HepG2 (cell line): ENCODE results near the gene LSM10. TPM values are rescaled to one million over a fixed set of nuclear protein-coding genes. Genes with fewer than 3 reads are reported as not detected.

ENCODE experiments used
- ATAC-seq: fragments of 200-7000 bp; cut with Tn5 transposase; 3 replicates; pipeline ENCODE4 v1.9.1; 2020; ENCODE audit warnings: mild to moderate bottlenecking, moderate library complexity
- BruUV-seq: library from RNA; stranded (reverse); fragments of 400-500 nt; replicated peaks from 2 replicates; lab custom pipeline; 2021; lab: Mats Ljungman, UMichigan
- CTCF ChIA-PET: fragments of 300-600 bp; formaldehyde crosslinking; extraction: SDS; loops from one replicate; lab custom pipeline; 2021; ENCODE audit warnings: low total read pairs, inconsistent platforms, low intra/inter-chr PET ratio; lab: Yijun Ruan, JAX
- POLR2A ChIA-PET: fragments of 350-600 bp; sonication (Branson Sonifier 250); formaldehyde crosslinking; loops from one replicate; lab custom pipeline; 2020; ENCODE audit warnings: antibody characterized with exemption, inconsistent platforms; lab: Yijun Ruan, JAX
- DNase-seq: peaks from one replicate; pipeline ENCODE4 v3.0.0-alpha.2; 2015; ENCODE audit warnings: low spot score
- FAIRE-seq: peaks from 3 replicates; lab custom pipeline; 2011; peaks lifted over from hg19 to GRCh38; lab: Jason Lieb, UNC
- H2AFZ ChIP-seq: one replicate; pipeline ENCODE4 v1.6.1; 2011; ENCODE audit warnings: low read length, inconsistent platforms
- H3K27ac ChIP-seq: fragments of 300-600 bp; 3 replicates; pipeline ENCODE4 v1.8.0; 2011; ENCODE audit warnings: mixed run types, mild to moderate bottlenecking, mixed read lengths, low read length, inconsistent platforms; ENCODE audit not compliant: insufficient read depth; ENCODE audit errors: extremely low read length
- H3K27me3 ChIP-seq, 2 experiments: fragments of 200-600 bp in 1 of 2; 2 replicates in 1 of 2; 3 replicates in 1 of 2; pipeline versions ENCODE4 v1.6.0 to v1.8.0; 2011; ENCODE audit warnings: low read length in 2 of 2, mild to moderate bottlenecking in 2 of 2, moderate library complexity in 2 of 2, inconsistent platforms in 1 of 2; ENCODE audit not compliant: insufficient read depth in 2 of 2, control insufficient read depth in 1 of 2
- H3K36me3 ChIP-seq, 2 experiments: fragments of 200-600 bp in 1 of 2; replicated peaks in 1 of 2; 2 replicates in 1 of 2; 3 replicates in 1 of 2; pipeline versions ENCODE4 v1.5.1 to v1.8.0; 2011; ENCODE audit warnings: low read length in 2 of 2, inconsistent platforms in 1 of 2; ENCODE audit not compliant: insufficient read depth in 2 of 2, control insufficient read depth in 1 of 2
- H3K4me1 ChIP-seq: 2 replicates; pipeline ENCODE4 v1.5.1; 2012; ENCODE audit warnings: low read length, inconsistent platforms; ENCODE audit not compliant: insufficient read depth
- H3K4me2 ChIP-seq: 2 replicates; pipeline ENCODE4 v1.6.0; 2011; ENCODE audit warnings: low read depth, low read length, inconsistent platforms
- H3K4me3 ChIP-seq, 3 experiments: fragments of 200-600 bp in 1 of 3; sonication (generic), shearing (Covaris generic) in 1 of 3; replicated peaks in 1 of 3; 2 replicates each; pipeline ENCODE4 v1.5.1; 2011 to 2016; ENCODE audit warnings: low read length in 3 of 3, inconsistent platforms in 2 of 3, low read depth in 2 of 3, mild to moderate bottlenecking in 2 of 3, control low read depth in 1 of 3, mixed read lengths in 1 of 3; ENCODE audit not compliant: insufficient read depth in 1 of 3
- H3K79me2 ChIP-seq: one replicate; pipeline ENCODE4 v1.6.1; 2011; ENCODE audit warnings: low read length, inconsistent platforms; ENCODE audit not compliant: insufficient read depth
- H3K9ac ChIP-seq: 2 replicates; pipeline ENCODE4 v1.6.0; 2011; ENCODE audit warnings: mild to moderate bottlenecking, low read depth, low read length, inconsistent platforms; ENCODE audit not compliant: insufficient read depth
- H3K9me3 ChIP-seq: 2 replicates; pipeline ENCODE4 v1.5.1; 2012; ENCODE audit warnings: mild to moderate bottlenecking, low read length
- H4K20me1 ChIP-seq: 2 replicates; pipeline ENCODE4 v1.6.0; 2011; ENCODE audit warnings: inconsistent platforms, mild to moderate bottlenecking, low read length, moderate library complexity; ENCODE audit not compliant: insufficient read depth
- KLF15 ChIP-seq: sonication (generic); formaldehyde crosslinking; IDR thresholded peaks from 2 replicates; pipeline ENCODE4 v1.8.1; 2023; ENCODE audit warnings: borderline replicate concordance, mild to moderate bottlenecking, inconsistent platforms, missing genetic modification reagents, mixed read lengths
- RXRA ChIP-seq: sonication (generic); formaldehyde crosslinking; IDR thresholded peaks from 2 replicates; pipeline ENCODE4 v1.5.1; 2020; ENCODE audit warnings: missing genetic modification reagents
- SATB2 ChIP-seq: sonication (generic); formaldehyde crosslinking; IDR thresholded peaks from 2 replicates; pipeline ENCODE4 v1.5.0; 2020; ENCODE audit warnings: missing genetic modification reagents
- SNAPC2 ChIP-seq: sonication (generic); formaldehyde crosslinking; IDR thresholded peaks from 2 replicates; pipeline ENCODE4 v1.8.1; 2022; ENCODE audit warnings: mild to moderate bottlenecking, missing genetic modification reagents
- TRIM22 ChIP-seq: fragments of 450-650 bp; IDR thresholded peaks from 2 replicates; pipeline ENCODE4 v1.6.1; 2017
- ZMAT5 ChIP-seq: sonication (generic); formaldehyde crosslinking; IDR thresholded peaks from 2 replicates; pipeline ENCODE4 v1.5.0; 2020; ENCODE audit warnings: mild to moderate bottlenecking, low read depth, missing genetic modification reagents, borderline replicate concordance
- ZNF430 ChIP-seq: sonication (generic); formaldehyde crosslinking; IDR thresholded peaks from 2 replicates; pipeline ENCODE4 v1.9.0; 2021; ENCODE audit warnings: mild to moderate bottlenecking, missing genetic modification reagents
- ZNF550 ChIP-seq: sonication (generic); formaldehyde crosslinking; IDR thresholded peaks from 2 replicates; pipeline ENCODE4 v1.4.0; 2020; ENCODE audit warnings: mild to moderate bottlenecking, missing genetic modification reagents, borderline replicate concordance
- WGBS: methylation state at CpG from one replicate; pipeline ENCODE4 v1.1.6; 2017; ENCODE audit warnings: low lambda C conversion rate; 5-methylcytosine and 5-hydroxymethylcytosine counted together
- in situ Hi-C: cut with HindIII; loops from 2 replicates; pipeline ENCODE4 v1.10.0; 2017; ENCODE audit warnings: low pct_unique_long_range_greater_than_20kb; ENCODE audit not compliant: extremely low pct_ligation_motif_present
- intact Hi-C: fragments of 100-400 bp; cut with micrococcal nuclease; formaldehyde crosslinking; loops from one replicate; pipeline ENCODE4 v1.10.0; 2022; ENCODE audit not compliant: unreplicated experiment
- polyA plus RNA-seq, 8 experiments: library from polyadenylated mRNA; depleted of rRNA in 3 of 8; stranded (reverse) in 7 of 8; unstranded in 1 of 8; fragments of >200 nt; fragmentation: Illumina TruSeq in 4 of 8; extraction: Trizol in 4 of 8; gene quantifications; 2 replicates each; pipeline versions ENCODE4 v1.2.1 to v1.2.3, GENCODE V29; 2011 to 2016; ENCODE audit warnings: low read depth in 4 of 8, missing spikeins in 1 of 8, mixed read lengths in 1 of 8; ENCODE audit not compliant: insufficient read depth in 1 of 8
- total RNA-seq, 5 experiments: library from RNA; depleted of rRNA; stranded (reverse); fragments of >200 nt; fragmentation: Illumina TruSeq; extraction: Trizol; gene quantifications; 2 replicates each; pipeline ENCODE4 v1.2.3, GENCODE V29; 2016; ENCODE audit warnings: low read depth in 1 of 5
- TF ChIP-seq, protein P1 (sequence below): sonication (generic); formaldehyde crosslinking; IDR thresholded peaks from 2 replicates; pipeline ENCODE4 v1.5.0; 2020; ENCODE audit warnings: mild to moderate bottlenecking, missing genetic modification reagents, borderline replicate concordance

Gene LSM10
- total and polyA plus RNA-seq, 2 of the 13 experiments (the other 11 are each of a cell fraction or from before 2014, with no cell fraction given), result 14.0 to 52.0 TPM

DNA sequence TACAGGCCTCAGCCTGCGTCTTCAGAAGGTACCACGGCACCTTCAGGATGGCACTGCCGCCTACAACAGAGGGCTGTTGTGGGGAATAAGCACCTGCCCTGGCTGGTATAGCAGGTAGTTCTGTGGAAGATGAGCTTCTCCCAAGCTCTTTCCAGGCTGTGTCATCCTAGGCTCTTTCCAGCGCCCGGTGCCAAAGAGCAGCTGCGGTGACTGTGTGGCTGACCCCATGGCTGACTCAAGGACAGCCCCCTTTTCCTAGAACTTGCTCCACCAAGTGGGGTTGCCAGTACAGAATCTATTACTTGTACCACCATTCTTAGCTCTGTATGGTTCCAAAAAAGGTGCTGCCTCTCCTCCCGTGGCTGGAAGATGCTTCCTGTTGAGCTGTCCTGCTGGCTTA lies 52.4 kb downstream of the LSM10 start:
- ChIA-PET CTCF (no interaction called here), POLR2A (no interaction called here)
- Histone ChIP-seq H2AFZ (no peak overlapping the region), H3K27me3 (no peaks in the 10 kb centered on the region), H4K20me1 (no peaks in the 10 kb centered on the region), H3K9me3 (no peaks in the 10 kb centered on the region), H3K4me3 (no peak overlapping the region), H3K79me2 (no peaks in the 10 kb centered on the region), H3K4me1 (peaks cover 11% of the 10 kb centered on the region; the same call in 1 of the 2 replicates), H3K27ac (no peak overlapping the region), H3K36me3 (peaks cover 38 to 72% of the 10 kb centered on the region in 2 experiments), H3K4me2 (no peak overlapping the region), H3K9ac (no peak overlapping the region)
- in situ Hi-C loops, result no loop called here
- DNase-seq, result no peak
- 94% methylated on average over 3 of the region's 7 CpGs for WGBS
- no peak for ATAC-seq
- no TSS peak for BruUV-seq
- no peak for TF ChIP-seq SNAPC2
- TF ChIP-seq KLF15 (CRISPR knock-in tag), result no peak
- TF ChIP-seq ZNF550 (CRISPR knock-in tag), result no peak
- TF ChIP-seq TRIM22, result no peak
- no peak for TF ChIP-seq ZNF430 (CRISPR knock-in tag)
- no peak for TF ChIP-seq SATB2 (CRISPR knock-in tag)
- TF ChIP-seq RXRA (CRISPR knock-in tag), result no peak
- TF ChIP-seq ZMAT5 (CRISPR knock-in tag), result no peak
- TF ChIP-seq, protein P1, sequence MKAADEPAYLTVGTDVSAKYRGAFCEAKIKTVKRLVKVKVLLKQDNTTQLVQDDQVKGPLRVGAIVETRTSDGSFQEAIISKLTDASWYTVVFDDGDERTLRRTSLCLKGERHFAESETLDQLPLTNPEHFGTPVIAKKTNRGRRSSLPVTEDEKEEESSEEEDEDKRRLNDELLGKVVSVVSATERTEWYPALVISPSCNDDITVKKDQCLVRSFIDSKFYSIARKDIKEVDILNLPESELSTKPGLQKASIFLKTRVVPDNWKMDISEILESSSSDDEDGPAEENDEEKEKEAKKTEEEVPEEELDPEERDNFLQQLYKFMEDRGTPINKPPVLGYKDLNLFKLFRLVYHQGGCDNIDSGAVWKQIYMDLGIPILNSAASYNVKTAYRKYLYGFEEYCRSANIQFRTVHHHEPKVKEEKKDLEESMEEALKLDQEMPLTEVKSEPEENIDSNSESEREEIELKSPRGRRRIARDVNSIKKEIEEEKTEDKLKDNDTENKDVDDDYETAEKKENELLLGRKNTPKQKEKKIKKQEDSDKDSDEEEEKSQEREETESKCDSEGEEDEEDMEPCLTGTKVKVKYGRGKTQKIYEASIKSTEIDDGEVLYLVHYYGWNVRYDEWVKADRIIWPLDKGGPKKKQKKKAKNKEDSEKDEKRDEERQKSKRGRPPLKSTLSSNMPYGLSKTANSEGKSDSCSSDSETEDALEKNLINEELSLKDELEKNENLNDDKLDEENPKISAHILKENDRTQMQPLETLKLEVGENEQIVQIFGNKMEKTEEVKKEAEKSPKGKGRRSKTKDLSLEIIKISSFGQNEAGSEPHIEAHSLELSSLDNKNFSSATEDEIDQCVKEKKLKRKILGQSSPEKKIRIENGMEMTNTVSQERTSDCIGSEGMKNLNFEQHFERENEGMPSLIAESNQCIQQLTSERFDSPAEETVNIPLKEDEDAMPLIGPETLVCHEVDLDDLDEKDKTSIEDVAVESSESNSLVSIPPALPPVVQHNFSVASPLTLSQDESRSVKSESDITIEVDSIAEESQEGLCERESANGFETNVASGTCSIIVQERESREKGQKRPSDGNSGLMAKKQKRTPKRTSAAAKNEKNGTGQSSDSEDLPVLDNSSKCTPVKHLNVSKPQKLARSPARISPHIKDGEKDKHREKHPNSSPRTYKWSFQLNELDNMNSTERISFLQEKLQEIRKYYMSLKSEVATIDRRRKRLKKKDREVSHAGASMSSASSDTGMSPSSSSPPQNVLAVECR (CRISPR knock-in tag), result no peak
- no peak for FAIRE-seq
- intact Hi-C loops, result no loop called here
